Ishikawa (cell line): Measurements from ENCODE around the gene ANKRD12.

ENCODE experiments used
- CEBPB ChIP-seq: IDR thresholded peaks from 2 replicates; pipeline ENCODE4 v1.6.1; 2012
- EGR1 ChIP-seq: IDR thresholded peaks from 2 replicates; pipeline ENCODE4 v1.6.1; 2012
- NFIC ChIP-seq: IDR thresholded peaks from 2 replicates; pipeline ENCODE4 v1.6.1; 2012
- RAD21 ChIP-seq: IDR thresholded peaks from 2 replicates; pipeline ENCODE4 v1.6.1; 2012; ENCODE audit warnings: low read depth

DNA sequence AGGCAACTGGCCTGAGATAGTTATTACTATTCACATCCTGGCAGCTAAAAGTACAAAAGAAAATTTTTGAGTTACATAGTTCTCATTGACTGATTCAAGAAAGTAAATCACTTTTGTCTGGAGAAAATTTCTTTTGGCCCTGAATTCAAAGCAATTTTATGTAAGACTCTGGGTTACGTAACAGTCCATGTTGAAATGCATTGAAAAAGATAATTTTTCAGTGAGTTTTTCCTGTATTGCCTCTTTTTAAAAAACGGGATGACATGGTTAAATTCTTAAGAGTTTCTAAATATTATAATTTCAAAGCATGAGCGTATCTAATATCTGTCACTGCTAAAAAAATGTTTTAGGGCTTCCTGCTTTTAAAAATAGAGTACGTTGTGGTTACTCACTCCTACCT is 72.7 kb downstream of the ANKRD12 start:
- no peak for TF ChIP-seq RAD21
- no peak for TF ChIP-seq NFIC
- TF ChIP-seq CEBPB, result no peak
- no peak for TF ChIP-seq EGR1
